HG03196 (cell line): ENCODE results near the gene LCK.
"Not testable (repeated sequence)": the region's sequence is repeated elsewhere in the genome, so short reads cannot be mapped to it uniquely, and the experiment has no call there.

Experiments
- ATAC-seq: cut with Tn5 transposase; IDR thresholded peaks from one replicate; pipeline ENCODE4 v1.9.1; 2021; ENCODE audit not compliant: unreplicated experiment

The LCK gene

GRCh38 chr1:32239790-32240139 is 11.3 kb upstream of the LCK start:
- ATAC-seq = no peak

- peak; percentile 48 for ATAC-seq
These were observed 10.7 kb upstream of the LCK start for GRCh38 chr1:32240140-32240951.

GRCh38 chr1:32241001-32241763 is 9.9 kb upstream of the LCK start:
- ATAC-seq = peak; percentile 49

- no peak for ATAC-seq
These were observed 8.7 kb upstream of the LCK start for GRCh38 chr1:32242341-32242851.

GRCh38 chr1:32246888-32247273 is 4.2 kb upstream of the LCK start, which contains the start of gene FAM167B:
TSS of gene FAM167B (plus strand) at chr1:32247222. CDS start at chr1:32247422, 200 bp downstream.
- no peak for ATAC-seq

GRCh38 chr1:32247452-32247851 is 3.6 kb upstream of the LCK start:
- no peak for ATAC-seq

- no peak for ATAC-seq
These were observed 2.8 kb upstream of the LCK start for GRCh38 chr1:32247983-32248889.

- peak; percentile 63 for ATAC-seq
These were observed 1.1 kb upstream of the LCK start for GRCh38 chr1:32249831-32250525.

- no peak for ATAC-seq
These were observed 4.3 kb downstream of the LCK start for GRCh38 chr1:32255072-32256071.

GRCh38 chr1:32256473-32257226 is 5.6 kb downstream of the LCK start:
- no peak for ATAC-seq

- no peak for ATAC-seq
These were observed 6.1 kb downstream of the LCK start for GRCh38 chr1:32257227-32257508.

GRCh38 chr1:32263236-32263593 is 12.2 kb downstream of the LCK start:
- ATAC-seq = not testable (repeated sequence)

- no peak for ATAC-seq
These were observed 12.7 kb downstream of the LCK start for GRCh38 chr1:32263744-32264143.

- no peak for ATAC-seq
These were observed 14.8 kb downstream of the LCK start for GRCh38 chr1:32265846-32266245.

- ATAC-seq = no peak
These were observed 16.0 kb downstream of the LCK start for GRCh38 chr1:32266921-32267591.

- ATAC-seq = no peak
These were observed 18.7 kb downstream of the LCK start for GRCh38 chr1:32269744-32270143.

GRCh38 chr1:32272557-32273390 is 21.7 kb downstream of the LCK start:
- ATAC-seq = no peak
